GM21717 (cell line): Measurements from ENCODE around the gene CRHR1.

Experiments used
- ATAC-seq: cut with Tn5 transposase; IDR thresholded peaks from one replicate; pipeline ENCODE4 v1.9.1; 2021; ENCODE audit warnings: mild to moderate bottlenecking, moderate library complexity; ENCODE audit not compliant: unreplicated experiment

The CRHR1 gene

DNA sequence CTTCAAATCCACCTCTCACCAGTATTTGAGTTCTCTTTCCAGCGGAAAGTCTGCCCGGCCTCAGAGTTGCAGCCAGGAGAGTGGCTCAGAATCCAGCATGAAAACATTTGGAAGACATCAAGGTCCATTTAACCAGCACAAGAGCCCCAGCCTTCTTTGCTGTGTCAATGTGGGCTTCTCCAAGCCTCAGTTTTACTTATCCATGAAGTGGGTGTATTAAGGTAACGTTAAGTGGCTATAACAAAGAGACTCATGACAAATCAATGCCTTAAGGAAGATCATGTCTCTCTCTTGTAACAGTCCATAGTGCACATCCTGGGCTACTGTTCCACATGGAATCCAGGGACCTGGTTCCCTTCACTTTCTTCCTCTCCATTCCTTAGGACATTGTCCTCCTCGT, 59.6 kb downstream of the CRHR1 start:
- ATAC-seq: no peak

DNA sequence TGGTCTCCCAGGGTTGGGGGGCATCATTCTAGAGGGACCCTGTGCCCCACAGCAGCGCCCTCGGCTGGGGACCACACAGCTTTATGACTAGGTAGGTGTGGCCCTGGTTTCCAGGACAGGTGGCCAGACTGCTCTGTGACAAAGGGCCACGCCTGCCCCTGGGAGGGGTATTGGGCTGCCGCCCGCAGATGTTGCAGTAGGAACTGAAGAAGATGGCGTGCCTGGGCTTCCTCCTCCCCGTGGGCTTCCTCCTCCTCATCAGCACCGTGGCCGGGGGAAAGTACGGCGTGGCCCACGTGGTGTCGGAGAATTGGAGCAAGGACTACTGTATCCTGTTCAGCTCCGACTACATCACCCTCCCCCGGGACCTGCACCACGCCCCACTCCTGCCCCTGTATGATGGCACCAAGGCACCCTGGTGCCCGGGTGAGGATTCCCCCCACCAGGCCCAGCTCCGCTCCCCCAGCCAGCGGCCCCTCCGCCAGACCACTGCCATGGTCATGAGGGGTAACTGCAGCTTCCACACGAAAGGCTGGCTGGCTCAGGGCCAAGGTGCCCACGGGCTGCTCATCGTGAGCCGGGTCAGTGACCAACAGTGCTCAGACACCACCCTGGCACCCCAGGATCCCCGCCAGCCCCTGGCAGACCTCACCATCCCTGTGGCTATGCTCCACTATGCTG, 60.7 kb downstream of the CRHR1 start, which contains the start of gene SPPL2C:
Gene SPPL2C, plus strand, starts transcription at position 187 of the 681 bp plus-strand sequence. Its CDS starts 26 bp downstream, at position 213.
- no peak for ATAC-seq

DNA sequence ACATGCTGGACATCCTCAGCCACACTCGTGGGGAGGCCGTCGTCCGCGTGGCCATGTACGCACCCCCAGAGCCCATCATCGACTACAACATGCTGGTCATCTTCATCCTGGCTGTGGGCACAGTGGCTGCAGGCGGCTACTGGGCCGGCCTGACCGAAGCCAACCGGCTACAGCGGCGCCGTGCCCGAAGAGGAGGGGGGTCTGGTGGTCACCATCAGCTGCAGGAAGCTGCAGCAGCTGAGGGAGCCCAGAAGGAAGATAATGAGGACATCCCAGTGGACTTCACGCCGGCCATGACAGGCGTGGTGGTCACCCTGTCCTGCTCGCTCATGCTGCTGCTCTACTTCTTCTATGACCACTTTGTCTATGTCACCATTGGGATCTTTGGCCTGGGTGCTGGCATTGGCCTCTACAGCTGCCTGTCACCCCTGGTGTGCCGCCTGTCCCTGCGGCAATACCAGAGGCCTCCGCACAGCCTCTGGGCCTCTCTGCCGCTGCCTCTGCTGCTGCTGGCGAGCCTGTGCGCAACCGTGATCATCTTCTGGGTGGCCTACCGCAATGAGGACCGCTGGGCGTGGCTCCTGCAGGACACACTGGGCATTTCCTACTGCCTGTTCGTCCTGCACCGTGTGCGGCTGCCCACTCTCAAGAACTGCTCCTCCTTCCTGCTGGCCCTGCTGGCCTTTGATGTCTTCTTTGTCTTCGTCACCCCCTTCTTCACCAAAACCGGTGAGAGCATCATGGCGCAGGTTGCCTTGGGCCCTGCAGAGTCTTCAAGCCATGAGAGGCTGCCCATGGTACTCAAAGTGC, 61.5 kb downstream of the CRHR1 start:
- ATAC-seq: no peak

DNA sequence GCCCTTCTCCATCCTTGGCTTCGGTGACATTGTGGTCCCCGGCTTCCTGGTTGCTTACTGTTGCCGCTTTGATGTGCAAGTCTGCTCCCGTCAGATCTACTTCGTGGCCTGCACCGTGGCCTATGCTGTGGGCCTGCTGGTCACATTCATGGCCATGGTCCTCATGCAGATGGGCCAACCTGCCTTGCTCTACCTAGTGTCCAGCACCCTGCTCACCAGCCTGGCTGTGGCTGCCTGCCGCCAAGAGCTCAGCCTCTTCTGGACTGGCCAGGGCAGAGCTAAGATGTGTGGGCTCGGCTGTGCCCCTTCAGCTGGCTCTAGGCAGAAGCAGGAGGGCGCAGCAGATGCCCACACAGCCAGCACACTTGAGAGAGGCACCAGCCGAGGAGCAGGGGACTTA, 62.1 kb downstream of the CRHR1 start:
- ATAC-seq: no peak

DNA sequence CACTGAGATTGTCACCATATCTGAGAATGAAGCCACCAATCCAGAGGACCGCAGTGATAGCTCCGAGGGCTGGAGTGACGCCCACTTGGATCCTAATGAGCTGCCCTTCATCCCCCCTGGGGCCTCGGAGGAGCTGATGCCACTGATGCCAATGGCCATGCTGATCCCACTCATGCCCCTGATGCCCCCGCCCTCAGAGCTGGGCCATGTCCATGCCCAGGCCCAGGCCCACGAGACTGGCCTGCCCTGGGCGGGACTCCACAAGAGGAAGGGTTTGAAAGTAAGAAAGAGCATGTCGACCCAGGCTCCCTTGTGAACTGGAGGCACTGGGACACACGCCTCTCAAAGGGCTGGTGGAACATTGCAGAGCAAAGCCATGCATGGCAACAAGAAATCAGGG, 62.5 kb downstream of the CRHR1 start:
- ATAC-seq: no peak

DNA sequence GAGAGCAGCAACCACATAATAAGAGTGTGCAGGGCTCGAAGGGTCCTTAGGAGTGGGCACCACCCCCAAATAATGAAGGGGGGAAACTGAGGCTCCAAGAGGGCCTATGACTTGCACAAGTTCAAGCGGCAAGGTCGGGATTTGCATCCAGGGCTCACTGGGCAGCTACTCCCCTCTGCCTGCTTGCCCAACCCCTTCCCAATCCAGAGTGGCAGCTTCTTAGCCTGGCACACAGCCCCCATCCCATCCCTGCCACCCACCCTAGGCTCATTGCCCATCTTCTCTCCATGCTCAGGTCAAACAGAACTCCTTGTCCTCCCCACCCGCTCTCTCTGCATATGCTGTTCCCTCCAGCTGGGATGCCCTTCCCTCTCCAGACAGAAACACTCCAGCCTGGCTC, 63.0 kb downstream of the CRHR1 start:
- no peak for ATAC-seq

DNA sequence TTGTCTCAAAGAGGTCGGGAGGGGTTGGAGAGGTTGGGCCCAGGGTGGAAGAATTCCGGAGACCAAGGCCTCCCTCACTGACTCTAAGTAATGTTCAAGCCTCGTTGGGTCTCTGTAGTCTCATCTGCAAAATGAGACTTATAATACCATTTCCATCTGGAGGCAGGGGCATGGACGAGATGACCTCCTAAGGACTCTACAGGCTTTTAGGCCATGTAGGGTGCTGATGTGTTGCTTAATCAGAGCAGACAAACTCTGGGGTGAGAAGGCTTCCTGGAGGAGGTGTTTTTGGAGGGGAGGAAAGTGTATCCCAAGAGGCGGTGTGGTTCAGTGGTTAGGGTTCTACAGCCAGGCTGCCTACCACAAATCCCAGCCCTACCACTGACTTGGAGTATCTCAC, 63.6 kb downstream of the CRHR1 start:
- ATAC-seq: no peak

DNA sequence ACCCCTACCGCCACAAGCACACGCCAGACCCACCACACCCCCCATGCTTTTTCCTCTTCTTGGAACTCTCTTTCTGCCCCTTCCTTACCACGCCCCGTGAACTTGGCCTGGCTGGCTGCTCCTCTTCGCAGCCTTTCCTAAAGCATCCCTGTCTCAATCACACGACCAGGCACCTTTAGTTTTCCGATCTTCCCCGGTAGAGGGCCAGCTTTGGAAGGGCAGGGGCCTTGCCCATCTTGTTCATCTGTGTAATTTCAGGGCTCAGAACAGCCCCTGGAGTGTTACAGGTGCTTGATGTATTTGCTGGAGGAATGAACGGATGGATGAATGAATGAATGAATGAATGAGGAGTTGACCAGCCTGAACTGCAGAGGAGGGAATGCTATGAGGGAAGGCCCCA, 64.3 kb downstream of the CRHR1 start:
- ATAC-seq: no peak

DNA sequence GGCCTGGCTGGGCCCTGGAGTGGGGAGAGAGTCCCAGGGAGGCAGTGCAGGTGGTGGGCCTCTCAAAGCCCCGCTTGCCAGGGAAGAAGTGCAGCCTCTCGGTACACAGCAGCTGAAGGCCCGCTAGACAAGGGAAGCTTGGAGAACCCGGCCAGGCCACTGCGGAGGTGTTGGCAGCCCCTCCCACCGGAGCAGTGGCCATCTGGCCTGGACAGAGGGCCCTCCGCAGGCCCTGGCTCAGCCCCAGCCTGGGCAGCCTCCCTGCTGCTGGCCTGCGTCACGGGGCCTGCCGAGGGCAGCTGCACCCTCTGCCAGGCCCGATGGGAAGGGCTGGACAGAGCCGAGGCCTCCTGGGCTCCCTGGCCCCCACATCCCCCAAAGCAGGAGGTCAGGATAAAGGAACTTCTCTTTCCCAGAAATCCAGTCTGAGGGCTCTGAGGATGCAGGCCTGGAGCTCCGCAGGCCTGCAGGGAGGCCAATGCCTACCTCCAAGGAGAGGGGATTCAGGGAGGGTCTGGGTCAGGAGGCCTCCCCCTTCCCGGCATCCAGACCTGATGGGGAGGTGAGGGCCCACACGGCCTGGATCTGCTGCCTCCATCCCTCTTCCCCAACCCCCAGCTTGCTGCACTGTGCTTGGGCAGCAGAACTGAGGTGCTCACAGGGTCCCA, 64.9 kb downstream of the CRHR1 start:
- ATAC-seq: no peak

DNA sequence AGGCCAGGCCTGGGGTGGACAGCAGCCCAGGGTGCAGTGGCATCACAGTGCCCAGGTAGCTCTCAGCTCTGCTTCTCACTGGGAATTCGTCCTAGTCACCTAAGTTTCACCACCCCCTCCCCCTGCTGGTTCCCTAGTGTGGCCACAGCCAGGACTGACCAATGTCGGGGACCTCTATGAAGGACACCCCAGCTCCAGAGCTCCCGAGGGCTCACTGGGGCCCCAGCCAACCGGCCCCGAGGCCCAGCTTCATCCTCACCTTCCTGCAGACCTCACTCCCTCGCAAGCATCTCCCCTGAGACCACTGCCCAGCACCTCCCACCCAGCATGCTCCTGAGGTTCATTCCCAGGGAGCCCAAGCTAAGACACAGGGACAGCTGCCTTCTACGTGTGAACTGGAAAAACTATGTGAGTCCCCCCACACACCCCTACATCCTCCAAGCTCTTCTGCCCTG, 65.4 kb downstream of the CRHR1 start:
- no peak for ATAC-seq

DNA sequence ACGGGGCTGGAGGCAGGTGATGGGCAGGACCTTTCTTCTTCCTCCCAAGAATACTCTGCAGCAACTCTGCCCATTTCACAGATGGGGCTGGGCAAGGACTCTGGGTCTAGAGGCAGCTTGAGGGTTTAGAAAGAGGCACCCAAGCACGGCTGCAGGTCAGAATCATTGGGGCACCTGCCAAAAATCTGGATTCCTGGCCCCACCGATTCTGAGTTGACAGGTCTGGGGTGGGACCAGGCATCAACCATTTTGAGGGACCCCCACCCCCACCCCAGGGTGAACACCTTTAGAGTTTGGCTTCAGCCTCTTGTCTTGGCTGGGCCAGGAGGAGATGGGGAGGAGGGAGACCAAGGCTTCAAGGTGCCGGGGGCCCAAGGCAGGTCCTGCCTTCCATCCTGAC, 65.9 kb downstream of the CRHR1 start:
- no peak for ATAC-seq

DNA sequence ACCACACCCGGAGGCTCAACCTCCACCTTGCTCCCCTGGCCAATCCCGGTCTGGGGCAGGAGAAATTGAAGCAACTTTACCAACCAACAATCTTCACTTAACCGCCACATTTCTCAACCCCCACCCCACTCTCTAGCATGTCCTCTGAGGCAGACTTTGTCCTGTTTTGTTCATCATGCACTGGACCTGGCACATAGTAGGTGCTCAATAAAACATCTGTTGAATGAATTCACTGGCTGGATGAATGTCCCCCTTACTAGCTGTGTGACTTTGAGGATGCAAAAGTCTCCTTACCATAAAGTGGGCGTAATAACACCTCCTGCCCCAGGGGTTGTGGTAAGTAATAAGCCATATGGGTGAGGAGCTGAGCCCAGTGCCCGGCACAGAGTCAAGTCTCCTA, 66.3 kb downstream of the CRHR1 start:
- no peak for ATAC-seq

DNA sequence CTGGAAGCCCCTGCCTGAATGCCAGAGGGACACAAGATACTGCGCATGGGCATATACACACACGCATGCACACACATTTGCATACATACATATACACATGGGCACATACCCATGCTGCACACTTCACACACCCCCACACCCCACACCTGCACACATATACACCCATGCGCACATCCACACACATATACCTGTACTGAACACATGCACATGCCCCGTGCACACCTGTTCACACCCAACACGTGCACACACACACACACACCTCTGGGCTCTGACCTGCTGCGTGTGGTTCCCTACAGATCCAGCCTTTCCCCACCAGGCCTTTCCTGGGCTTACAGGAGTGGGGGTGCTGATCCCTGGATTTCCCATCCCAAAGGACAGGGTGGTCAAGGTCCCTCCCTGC, 66.9 kb downstream of the CRHR1 start:
- ATAC-seq: no peak

DNA sequence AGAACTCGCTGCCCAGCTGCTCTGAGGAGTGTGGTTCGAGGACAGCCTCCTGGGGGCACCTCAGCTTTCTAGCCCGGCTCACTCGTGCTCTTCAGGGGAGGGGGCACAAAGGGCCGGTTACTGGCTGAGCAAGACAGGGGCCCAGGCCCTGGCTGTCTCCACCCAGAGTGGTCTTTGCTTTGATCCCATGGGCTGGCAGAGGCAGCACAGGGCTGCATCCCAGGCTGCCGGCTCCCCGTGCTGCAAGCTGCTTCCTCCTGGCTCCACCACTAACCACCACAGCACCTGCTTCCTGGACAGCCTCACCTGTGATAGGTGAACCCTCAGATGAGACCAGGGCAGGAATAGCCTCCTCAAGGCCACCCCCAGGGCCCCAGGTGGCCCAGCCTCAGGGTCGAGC, 67.3 kb downstream of the CRHR1 start:
- no peak for ATAC-seq

DNA sequence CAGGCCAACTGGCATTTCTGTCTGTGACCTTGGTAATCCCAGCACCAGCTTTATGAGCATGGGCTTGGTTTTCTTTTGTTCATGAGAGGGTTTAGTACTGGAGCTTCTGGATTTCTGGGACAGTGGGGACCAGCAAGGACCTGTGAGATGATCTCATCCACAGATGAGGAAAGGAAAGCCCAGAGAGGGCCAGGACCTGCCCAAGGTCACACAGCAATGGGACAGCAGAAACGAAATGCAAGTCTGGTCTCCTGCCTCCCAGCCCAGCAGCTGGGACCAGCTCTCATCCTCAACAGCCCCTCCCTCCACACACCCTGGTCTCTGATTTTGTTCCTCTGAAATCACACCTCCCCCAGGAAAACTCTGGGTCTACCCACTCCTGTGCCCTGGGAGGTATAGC, 67.8 kb downstream of the CRHR1 start:
- ATAC-seq: no peak

DNA sequence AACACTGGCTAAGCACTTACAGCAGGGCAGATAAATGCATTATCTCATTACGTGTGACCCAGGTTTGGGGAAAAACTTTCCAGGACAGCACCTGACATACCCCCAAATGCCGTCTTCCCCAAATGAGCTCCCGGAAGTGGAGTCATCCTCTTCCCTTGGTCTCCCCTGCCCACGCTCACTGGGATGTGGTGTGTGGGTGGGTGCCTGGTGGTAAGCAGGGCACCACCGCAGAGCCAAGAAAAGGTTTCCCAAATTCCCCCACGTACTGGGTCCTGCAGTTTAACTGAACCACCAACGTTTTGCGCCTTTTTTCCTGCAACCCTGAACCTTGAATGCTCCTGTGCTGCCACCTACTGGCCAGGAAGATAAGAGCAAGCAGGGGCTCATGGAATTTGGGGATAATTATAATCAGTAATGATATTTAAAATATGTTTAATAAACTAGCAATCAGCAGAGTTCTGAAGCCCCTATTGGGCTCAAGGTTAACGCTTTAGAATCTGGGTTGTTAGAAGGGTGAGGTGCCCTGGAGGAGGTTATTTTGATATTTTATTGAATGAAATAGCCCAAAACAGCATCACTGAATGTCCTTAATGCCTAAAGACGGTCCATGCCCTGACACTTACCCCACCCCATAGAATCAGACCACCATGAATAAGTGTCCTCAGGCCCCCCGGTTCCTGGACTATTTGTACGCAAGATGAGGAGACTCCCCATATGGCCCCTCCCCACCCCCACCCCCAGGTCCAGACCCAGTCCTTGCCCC, 68.6 kb downstream of the CRHR1 start:
- ATAC-seq: no peak

DNA sequence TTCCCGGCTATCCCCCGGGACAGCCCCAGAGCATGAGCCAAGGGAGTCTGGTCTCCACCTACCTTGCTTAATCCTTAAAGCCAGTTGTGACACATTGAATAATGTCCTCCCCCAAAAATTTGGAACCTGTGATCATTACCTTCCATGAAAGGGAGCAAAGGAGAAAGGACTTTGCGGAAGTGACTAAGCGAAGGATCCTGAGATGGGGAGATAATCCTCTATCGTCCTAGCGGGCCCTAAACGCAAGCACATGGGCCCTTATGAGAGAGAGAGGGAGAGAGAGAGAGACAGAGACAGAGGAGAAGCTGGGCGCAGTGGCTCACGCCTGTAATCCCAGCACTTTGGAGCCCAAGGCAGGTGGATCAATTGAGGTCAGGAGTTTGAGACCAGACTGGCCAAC, 70.1 kb downstream of the CRHR1 start:
- ATAC-seq: no peak

DNA sequence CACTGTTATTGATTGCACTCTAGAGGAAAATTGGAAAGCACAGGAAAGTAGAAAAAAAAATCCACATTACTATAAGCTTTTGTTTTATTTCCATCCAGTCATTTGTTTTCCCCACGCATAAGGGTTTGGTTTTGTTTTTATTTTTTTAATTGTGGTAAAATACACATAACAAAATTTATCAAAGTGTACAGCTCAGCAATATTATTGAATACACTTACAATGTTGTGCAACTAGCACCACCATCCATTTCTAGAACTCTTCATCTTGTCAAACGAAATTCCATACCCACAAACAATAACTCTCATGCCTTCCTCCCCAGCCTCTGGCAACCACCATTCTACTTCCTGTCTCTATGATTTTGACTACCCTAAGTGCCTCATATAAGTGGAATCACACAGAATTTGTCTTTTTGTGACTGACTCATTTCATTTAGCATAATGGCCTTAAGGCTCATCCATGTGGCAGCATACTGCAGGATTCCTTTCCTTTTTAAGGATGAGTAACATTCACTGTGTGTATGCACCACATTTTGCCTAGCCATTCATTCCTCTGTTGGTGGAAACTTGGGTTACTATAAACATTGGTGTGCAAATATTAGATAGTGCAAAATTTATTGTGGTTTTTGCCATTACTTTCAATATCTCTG, 71.7 kb downstream of the CRHR1 start:
- no peak for ATAC-seq

DNA sequence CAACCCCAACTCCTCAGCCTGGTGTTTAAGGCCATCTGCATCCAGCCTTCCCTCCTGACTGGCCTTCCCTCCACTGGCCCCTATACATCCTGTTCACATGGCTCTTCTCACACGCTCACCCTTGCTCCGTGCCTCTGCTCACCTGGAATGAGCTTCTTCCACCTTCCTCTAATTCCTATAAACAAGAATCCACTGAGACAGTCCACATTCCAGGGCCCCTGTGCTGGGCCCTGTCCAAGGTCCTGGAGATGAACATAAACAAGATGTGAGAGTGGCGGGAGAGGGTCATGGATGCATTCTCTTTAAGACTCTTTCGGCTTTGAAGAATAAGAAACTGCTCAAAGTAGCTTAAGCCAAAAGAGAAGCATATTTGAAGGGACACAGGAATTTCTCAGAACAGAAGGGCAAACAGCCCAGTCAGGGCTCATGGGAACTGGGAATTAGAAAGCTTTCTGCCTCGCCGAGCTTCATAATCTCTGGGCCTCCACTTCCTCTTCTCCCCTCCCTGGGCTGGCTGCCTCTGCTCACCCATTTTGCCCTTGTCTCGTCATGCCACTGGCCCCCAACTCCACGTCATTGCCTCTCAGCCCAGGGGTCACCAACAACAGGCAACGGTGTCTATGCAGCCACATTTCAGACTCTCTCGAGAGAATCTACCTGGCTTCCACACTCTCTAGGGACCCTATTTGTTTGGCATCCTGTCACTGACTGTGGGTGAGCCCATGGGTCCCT, 74.0 kb downstream of the CRHR1 start:
- ATAC-seq: no peak

DNA sequence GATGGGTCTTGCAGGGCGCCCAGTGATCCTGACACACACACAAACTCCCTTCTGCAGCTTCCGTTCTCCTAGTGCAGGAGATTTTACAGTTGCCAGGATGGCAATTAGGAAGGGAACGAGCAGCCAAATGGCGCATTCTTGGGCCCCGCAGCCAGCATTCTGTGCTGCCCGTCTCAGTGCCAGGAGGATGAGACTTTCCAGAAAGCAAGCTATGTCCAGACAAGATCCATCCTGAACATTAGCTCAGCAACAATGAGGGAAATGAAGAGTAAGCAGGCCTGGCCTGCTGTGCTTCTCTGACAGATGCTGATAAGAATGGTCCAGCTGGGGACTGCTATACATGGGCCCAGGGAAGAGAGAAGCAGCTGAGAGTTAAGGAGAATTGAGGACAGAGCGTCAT, 77.0 kb downstream of the CRHR1 start:
- no peak for ATAC-seq
